Measurements from ENCODE around the gene PARPBP.

GRCh38 chr12:102118874-102119273, 1.1 kb upstream of the PARPBP start:
- TF ChIP-seq CTCF (conservative IDR thresholded peaks at IDR 0.05; ENCODE audit: low read length) (no peak), EZH2phosphoT487 (IDR thresholded peaks at IDR 0.05; ENCODE audit: borderline replicate concordance, low read depth, low read length) (no peak)
